ENCODE data around the gene SLC6A11. TPM values are rescaled to one million over a fixed set of nuclear protein-coding genes. Genes with fewer than 3 reads are reported as not detected.

SLC6A11 gene
- total and polyA plus RNA-seq, 2 donors (not counting 3 experiments of a cell fraction or from before 2014, with no cell fraction given): not detected

- no peak overlapping the region for H3K4me3 ChIP-seq (replicated peaks in 1 of 3; ENCODE audit: insufficient read depth in 1 of 3, low read depth in 1 of 3, low read length in 3 of 3)
- H3K36me3 ChIP-seq (ENCODE audit: control insufficient read depth in 2 of 2, extremely low read depth in 1 of 2, insufficient read depth in 2 of 2, low read length in 2 of 2): no peaks in the 10 kb centered on the region
- no peak for DNase-seq (ENCODE audit: low read depth, low spot score)
- no TSS peak for BruUV-seq (replicated peaks)
- H3K9ac ChIP-seq (replicated peaks; ENCODE audit: extremely low read depth, insufficient read depth, low read length): no peak overlapping the region
- no peak overlapping the region for H2AFZ ChIP-seq (ENCODE audit: low read depth, low read length)
- H3K4me1 ChIP-seq (ENCODE audit: control insufficient read depth, extremely low read depth, insufficient read depth, low read length): no peaks in the 10 kb centered on the region
- no peaks in the 10 kb centered on the region for H3K27me3 ChIP-seq (ENCODE audit: control insufficient read depth in 2 of 2, insufficient read depth in 2 of 2, low read length in 2 of 2)
- intact Hi-C loops (cut with micrococcal nuclease) (loop anchor here (1.0 to 10.0 kb wide), 3 partner anchors 38 to 260 kb away; no protein-coding TSS in a partner anchor), dilution Hi-C loops (cut with MboI; ENCODE audit: extremely low pct_ligation_motif_present, low sequenced_read_pairs) (no loop called here)
- no peaks in the 10 kb centered on the region for H3K79me2 ChIP-seq (ENCODE audit: control insufficient read depth, insufficient read depth, low read length)
- no peak overlapping the region for H3K4me2 ChIP-seq (ENCODE audit: insufficient read depth, low read length)
- H3K27ac ChIP-seq (ENCODE audit: insufficient read depth, low read depth, low read length): no peak overlapping the region
- no peak for TF ChIP-seq FOS (IDR thresholded peaks at IDR 0.05; ENCODE audit: borderline replicate concordance, insufficient read depth, low read length)
- no peak for TF ChIP-seq JUN (IDR thresholded peaks at IDR 0.05; ENCODE audit: borderline replicate concordance, insufficient read depth, insufficient read length, low read depth)
- TF ChIP-seq GATA2 (IDR thresholded peaks at IDR 0.05; ENCODE audit: insufficient read depth, insufficient read length, low read depth, low read length): no peak
- TF ChIP-seq POLR2A (IDR thresholded peaks at IDR 0.05; ENCODE audit: low read depth, low read length): no peak
- TF ChIP-seq CTCF (IDR thresholded peaks at IDR 0.05; ENCODE audit: extremely low read depth in 1 of 2, insufficient read depth in 1 of 2, low read depth in 1 of 2, low read length in 2 of 2): no peak
- no peak for TF ChIP-seq POLR2AphosphoS5 (IDR thresholded peaks at IDR 0.05; ENCODE audit: insufficient read depth, low read depth, low read length)
- no peak for TF ChIP-seq MYC (IDR thresholded peaks at IDR 0.05; ENCODE audit: low read depth, low read length)
- TF ChIP-seq EZH2 (IDR thresholded peaks at IDR 0.05; ENCODE audit: borderline replicate concordance, low read depth, low read length, severe bottlenecking): no peak
- no peak for TF ChIP-seq MAX (IDR thresholded peaks at IDR 0.05; ENCODE audit: insufficient read depth, insufficient read length)
- no peaks in the 10 kb centered on the region for H3K9me1 ChIP-seq (replicated peaks; ENCODE audit: control insufficient read depth, extremely low read depth, insufficient read depth, low read length)
- FAIRE-seq: no peak
- POLR2A ChIA-PET: no interaction called here
- H4K20me1 ChIP-seq (replicated peaks; ENCODE audit: control insufficient read depth, extremely low read depth, insufficient read depth, low read length): no peaks in the 10 kb centered on the region
- CTCF ChIA-PET: interaction anchor here (1.0 to 7.9 kb wide), 13 partner anchors 8 to 397 kb away, joined by 3 to 125 read pairs (median 5); no protein-coding TSS in a partner anchor
- no peaks in the 10 kb centered on the region for H3K9me3 ChIP-seq (replicated peaks; ENCODE audit: control insufficient read depth, insufficient read depth, low read length)
Observed at GRCh38 chr3:10944866-10945265, 128.8 kb downstream of the SLC6A11 start.
